HG03045 (cell line): ENCODE measurements around the gene KRTAP3-3.
"Not testable (repeated sequence)": the region's sequence is repeated elsewhere in the genome, so short reads cannot be mapped to it uniquely, and the experiment has no call there.

Experiments used
- ATAC-seq: cut with Tn5 transposase; IDR thresholded peaks from one replicate; pipeline ENCODE4 v1.9.1; 2021; ENCODE audit warnings: mild to moderate bottlenecking, moderate library complexity; ENCODE audit not compliant: unreplicated experiment

Gene KRTAP3-3

GRCh38 chr17:40993839-40994238, at the start of gene KRTAP3-3:
Gene KRTAP3-3 (minus strand): TSS chr17:40994164. CDS start chr17:40994097, 67 bp downstream.
- no peak for ATAC-seq

GRCh38 chr17:41042953-41043352, 49.0 kb upstream of the KRTAP3-3 start:
- no peak for ATAC-seq

- not testable (repeated sequence) for ATAC-seq
Observed at GRCh38 chr17:41040783-41041571, 47.0 kb upstream of the KRTAP3-3 start, which contains the start of gene KRTAP1-1. Gene KRTAP1-1 (minus strand): TSS chr17:41041450. CDS start chr17:41041397, 53 bp downstream.

- ATAC-seq: no peak
Observed at GRCh38 chr17:41037853-41038350, 43.9 kb upstream of the KRTAP3-3 start.

GRCh38 chr17:41034346-41034935, 40.5 kb upstream of the KRTAP3-3 start, which contains the start of gene KRTAP1-3:
Gene KRTAP1-3 (minus strand): TSS chr17:41034874. CDS start chr17:41034821, 53 bp downstream.
- not testable (repeated sequence) for ATAC-seq

GRCh38 chr17:41029633-41030245, 35.8 kb upstream of the KRTAP3-3 start, which contains the start of gene KRTAP1-4:
Gene KRTAP1-4 (minus strand): TSS chr17:41030195. CDS start chr17:41030078, 117 bp downstream.
- ATAC-seq: no peak

- no peak for ATAC-seq
Observed at GRCh38 chr17:41026715-41027471, 32.9 kb upstream of the KRTAP3-3 start, which contains the start of gene KRTAP1-5. Gene KRTAP1-5 (minus strand): TSS chr17:41027208. CDS start chr17:41027155, 53 bp downstream.

- no peak for ATAC-seq
Observed at GRCh38 chr17:41024697-41025096, 30.7 kb upstream of the KRTAP3-3 start.

GRCh38 chr17:41020336-41020735, 26.4 kb upstream of the KRTAP3-3 start:
- ATAC-seq: no peak

GRCh38 chr17:41019415-41019814, 25.5 kb upstream of the KRTAP3-3 start:
- no peak for ATAC-seq

GRCh38 chr17:41018541-41018940, 24.6 kb upstream of the KRTAP3-3 start:
- ATAC-seq: no peak

GRCh38 chr17:41016578-41017215, 22.7 kb upstream of the KRTAP3-3 start:
- no peak for ATAC-seq

GRCh38 chr17:41015454-41015853, 21.5 kb upstream of the KRTAP3-3 start:
- ATAC-seq: no peak

GRCh38 chr17:41013606-41014005, 19.6 kb upstream of the KRTAP3-3 start:
- no peak for ATAC-seq

- no peak for ATAC-seq
Observed at GRCh38 chr17:41013181-41013580, 19.2 kb upstream of the KRTAP3-3 start.

GRCh38 chr17:41012326-41013120, 18.6 kb upstream of the KRTAP3-3 start:
- ATAC-seq: no peak

- no peak for ATAC-seq
Observed at GRCh38 chr17:41010441-41010840, 16.5 kb upstream of the KRTAP3-3 start.

- no peak for ATAC-seq
Observed at GRCh38 chr17:41009936-41010335, 16.0 kb upstream of the KRTAP3-3 start.

GRCh38 chr17:41009301-41009760, 15.4 kb upstream of the KRTAP3-3 start:
- ATAC-seq: no peak
